Occipital lobe (tissue), 2 donors: Measurements from ENCODE around the gene SLC44A2. TPM values are rescaled to one million over a fixed set of nuclear protein-coding genes. Genes with fewer than 3 reads are reported as not detected.

Experiments
- DNase-seq: peaks from one replicate; lab custom pipeline; 2025; lab: John Stamatoyannopoulos, UW
- total RNA-seq: library from RNA; depleted of rRNA; stranded (reverse); fragments of >200 nt; gene quantifications from one replicate; pipeline ENCODE4 v1.2.3, GENCODE V29; 2014

Gene SLC44A2
- total RNA-seq, 1 donor from 2014 or later = 25.9 TPM

DNA sequence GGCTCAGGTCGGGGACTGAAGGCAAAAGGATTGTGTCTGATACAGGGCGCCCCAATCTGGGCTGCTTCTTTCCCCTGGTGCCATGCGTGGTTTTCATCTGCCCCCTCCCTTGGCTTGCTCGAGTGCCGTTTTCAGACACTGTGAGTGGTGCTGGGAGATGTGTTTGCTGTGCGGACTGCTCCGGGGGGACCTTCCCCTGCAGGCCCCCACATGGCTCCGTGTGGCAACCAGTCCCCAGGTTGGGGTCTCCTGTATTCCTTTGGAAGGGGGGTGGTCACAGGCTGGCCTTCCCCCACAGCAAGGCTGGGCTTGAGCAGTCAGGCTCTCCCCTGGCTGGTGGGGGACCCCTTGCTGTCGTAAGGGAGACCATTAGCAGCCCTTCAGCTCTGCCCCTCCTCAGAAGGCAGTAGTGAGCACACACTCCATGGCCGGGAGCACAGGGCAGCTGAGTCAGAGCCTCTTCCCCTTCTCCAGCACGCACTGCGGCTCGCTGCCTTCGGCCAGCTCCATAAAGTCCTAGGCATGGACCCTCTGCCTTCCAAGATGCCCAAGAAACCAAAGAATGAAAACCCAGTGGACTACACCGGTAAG is 55.3 kb downstream of the SLC44A2 start:
- no peak for DNase-seq

DNA sequence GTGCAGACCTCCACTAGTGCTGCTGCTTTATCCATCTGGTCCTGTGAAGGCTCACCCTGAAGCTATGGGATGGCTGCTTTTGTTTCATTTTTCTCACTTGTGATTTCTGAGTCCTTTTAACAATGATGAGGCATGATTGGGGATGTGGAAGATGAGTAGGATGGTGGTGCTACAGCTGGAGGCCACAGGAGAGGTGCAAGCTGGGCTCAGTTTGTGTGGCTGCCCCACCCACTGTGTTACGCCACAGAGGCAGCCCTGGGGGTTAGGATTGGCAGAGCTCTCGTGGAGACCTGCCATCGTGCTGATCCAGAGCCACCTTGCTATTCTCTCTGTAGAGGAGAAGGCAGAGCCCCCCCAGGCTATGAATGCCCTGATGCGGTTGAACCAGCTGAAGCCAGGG is 56.3 kb downstream of the SLC44A2 start:
- DNase-seq = no peak

DNA sequence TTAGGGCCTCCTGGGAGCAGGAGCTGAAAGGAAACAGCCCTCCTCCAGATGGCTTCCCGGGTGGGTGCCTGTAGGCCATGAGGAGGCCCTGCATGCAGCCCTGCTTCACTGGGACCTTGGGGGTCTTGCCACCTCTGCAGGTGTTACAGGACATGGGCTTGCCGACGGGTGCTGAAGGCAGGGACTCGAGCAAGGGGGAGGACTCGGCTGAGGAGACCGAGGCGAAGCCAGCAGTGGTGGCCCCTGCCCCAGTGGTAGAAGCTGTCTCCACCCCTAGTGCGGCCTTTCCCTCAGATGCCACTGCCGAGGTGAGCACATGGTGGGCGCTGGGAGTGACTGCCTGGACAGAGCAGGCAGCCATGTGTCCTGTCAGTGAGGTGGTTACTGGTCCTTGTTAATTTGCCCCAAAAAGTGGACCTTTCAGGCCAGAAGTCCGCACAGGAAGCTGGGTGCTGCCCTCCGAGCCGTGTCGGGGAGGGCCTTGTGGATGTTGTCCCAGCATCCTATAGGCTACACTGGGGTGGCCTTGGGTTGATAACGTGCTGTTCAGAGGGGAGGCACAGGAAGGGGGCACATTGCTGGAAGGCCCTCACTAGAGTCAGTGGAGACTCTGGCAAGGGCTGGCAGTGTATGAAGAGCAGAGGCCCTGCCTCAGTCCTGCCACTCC is 57.2 kb downstream of the SLC44A2 start:
- no peak for DNase-seq

DNA sequence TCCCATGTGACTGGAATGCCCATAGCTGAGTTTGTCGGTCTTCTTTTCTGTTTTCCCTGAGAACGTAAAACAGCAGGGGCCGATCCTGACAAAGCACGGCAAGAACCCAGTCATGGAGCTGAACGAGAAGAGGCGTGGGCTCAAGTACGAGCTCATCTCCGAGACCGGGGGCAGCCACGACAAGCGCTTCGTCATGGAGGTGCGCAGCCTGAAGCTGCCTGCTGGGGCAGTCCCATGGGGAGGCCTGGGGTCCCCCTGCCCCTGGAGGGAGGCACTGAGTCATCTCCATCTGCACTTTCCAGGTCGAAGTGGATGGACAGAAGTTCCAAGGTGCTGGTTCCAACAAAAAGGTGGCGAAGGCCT is 57.7 kb downstream of the SLC44A2 start:
- DNase-seq = no peak

DNA sequence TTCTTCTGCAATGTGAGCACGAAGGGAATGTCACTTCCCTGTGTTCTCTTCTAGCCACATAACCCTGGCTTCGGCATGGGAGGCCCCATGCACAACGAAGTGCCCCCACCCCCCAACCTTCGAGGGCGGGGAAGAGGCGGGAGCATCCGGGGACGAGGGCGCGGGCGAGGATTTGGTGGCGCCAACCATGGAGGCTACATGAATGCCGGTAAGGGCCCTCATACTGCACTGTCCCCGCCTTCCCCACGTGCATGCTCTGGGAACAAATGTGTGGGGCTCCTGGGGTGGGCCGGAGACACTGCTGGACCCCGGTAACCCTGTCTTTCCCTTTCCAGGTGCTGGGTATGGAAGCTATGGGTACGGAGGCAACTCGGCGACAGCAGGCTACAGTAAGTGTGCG is 58.2 kb downstream of the SLC44A2 start:
- no peak for DNase-seq

DNA sequence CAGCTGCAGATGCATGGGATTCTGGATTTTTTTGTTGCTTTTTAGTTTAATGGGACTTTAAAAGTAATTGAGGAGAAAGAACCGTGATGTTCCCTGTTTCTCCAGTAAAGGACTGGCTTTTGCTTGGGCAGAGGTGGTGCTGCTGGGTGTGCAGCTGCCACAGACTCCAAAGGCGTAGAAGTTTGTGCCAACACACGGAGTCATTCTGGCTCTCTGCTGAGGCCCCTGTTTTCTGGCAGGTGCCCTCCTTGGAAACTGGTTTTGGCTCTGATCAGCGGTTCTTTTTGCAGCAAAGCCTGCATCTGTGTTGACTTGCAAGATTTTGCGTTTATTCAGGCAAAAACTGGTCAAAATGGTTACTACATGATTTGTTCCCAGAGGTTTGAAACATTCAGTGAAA is 59.9 kb downstream of the SLC44A2 start:
- DNase-seq = no peak

DNA sequence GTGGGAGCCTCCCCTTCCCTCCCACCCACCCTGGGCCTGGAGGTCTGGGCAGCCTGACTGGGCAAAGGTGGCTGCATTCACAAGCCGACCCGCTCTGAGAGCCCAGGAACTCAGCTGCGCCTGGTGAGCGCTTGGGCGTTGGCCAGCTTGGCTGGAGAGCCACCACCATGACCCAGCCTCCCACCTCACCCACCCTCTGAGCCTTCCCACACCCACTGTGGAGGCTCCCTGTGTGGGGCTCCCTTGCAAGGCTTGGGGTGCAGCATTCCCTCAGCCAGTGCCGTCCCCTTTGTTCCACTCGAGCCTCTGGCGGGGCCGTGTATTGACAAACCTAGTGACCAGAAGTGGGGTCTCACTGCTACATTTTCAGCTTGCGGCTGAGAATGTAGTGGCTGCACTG is 60.8 kb downstream of the SLC44A2 start:
- DNase-seq = no peak

DNA sequence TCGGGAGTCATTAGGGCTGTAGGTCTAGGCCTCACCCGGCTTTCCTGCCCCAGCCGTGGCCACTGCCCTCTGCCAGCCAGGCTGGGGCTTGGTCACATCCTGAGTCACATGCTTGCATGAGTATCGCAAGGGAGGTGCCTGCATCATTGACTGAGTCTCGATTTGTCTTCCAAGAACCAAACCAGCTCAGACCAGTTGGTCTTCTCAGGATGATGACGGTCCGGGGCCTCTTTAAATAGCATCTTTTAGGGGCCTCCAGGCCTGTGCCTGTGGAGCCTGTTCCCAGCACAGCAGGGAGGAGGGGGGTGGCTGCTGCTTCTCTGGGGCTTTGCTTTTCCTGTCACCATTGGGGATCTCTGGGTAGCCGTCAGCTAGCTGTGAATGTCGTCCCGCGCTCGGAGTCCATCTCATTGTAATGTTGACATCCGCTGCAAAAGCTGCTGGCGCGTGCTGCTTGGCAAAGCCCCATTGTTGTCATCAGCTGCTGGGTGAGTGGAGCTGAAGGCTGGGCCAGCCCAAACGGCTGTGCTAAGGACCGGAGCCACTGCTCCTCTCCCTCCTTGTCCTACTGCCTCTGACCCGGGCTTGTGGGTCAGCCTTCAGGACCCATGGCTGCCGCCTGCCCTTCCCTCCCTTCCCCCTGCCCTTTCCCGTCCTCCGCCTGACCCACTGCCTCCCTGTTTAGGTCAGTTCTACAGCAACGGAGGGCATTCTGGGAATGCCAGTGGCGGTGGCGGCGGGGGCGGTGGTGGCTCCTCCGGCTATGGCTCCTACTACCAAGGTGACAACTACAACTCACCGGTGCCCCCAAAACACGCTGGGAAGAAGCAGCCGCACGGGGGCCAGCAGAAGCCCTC is 61.5 kb downstream of the SLC44A2 start:
- peak; percentile 86 for DNase-seq

DNA sequence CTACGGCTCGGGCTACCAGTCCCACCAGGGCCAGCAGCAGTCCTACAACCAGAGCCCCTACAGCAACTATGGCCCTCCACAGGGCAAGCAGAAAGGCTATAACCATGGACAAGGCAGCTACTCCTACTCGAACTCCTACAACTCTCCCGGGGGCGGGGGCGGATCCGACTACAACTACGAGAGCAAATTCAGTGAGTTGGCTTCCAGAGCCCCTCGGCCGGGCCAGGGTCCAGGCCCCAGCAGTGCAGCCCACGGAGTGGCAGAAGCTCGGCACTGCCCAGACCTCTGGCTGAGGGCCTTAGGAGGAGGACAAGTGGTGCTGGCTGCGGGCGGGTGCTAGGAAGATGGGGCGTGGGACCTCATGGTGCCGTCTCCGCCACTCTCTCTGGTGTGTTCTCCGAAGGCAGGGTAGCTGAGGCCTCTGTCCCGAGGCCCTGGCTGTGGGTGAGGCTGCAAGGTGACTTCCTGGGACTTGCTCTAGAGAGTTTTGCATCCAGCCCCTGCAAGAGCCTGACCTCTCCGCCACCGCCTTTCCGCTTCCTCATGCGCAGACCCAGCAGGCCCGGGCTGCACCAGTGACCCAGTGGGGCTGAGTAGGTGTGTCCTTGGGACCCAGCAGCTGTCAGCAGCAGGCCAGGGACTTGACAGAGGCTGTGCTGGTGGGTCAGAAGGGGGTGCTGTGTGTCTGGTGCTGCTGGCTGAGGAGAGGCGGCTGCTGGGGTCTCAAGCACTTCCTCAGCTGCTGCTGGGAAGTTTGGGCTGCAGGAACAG is 62.4 kb downstream of the SLC44A2 start:
- no peak for DNase-seq

DNA sequence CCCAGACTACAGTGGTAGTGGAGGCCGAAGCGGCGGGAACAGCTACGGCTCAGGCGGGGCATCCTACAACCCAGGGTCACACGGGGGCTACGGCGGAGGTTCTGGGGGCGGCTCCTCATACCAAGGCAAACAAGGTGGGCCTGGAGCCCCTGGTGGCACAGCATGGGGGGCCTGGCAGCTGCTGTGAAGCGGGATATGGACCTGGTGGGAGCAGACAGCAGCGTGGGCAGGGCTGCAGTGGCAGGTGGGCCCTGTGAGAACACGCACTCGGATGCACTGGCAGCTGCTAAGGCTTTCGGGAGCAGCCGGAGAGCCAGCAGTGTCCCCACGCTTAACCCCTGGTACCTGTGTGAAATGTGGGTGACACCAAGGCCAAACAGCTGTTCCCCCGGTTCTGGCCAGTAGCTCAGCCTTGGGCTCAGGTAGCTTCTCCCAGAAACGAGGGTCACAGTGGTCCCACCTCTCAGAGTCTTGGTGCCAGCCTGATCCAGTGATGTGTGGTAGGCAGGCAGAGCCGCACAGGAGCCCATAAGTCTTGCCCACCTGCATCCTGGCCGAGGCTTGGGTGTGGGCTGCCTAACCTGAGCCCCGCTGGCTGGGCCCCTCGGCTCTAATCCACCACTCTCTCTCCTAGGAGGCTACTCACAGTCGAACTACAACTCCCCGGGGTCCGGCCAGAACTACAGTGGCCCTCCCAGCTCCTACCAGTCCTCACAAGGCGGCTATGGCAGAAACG is 63.4 kb downstream of the SLC44A2 start:
- no peak for DNase-seq

DNA sequence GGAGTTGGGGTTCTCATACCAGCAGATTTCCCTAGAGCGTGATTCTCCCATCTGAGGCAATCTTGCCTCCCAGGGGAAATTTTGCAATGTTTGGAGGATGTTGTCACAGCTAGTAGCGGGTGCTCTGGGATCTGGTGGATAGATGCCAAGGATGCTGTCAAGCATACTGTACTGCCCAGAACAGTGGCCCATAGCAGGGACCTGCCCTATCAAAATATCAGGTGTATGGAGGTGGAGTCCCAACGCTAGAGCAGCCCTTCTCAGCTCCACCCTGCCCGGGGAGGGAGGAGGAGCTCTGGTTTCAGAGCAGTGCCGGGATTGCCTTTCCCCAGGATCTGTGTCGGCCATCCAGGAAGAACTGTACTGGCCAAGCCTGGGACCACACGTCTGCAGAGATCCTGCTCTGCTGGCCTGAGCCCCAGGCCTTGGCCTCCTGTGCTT is 65.0 kb downstream of the SLC44A2 start:
- DNase-seq = no peak

DNA sequence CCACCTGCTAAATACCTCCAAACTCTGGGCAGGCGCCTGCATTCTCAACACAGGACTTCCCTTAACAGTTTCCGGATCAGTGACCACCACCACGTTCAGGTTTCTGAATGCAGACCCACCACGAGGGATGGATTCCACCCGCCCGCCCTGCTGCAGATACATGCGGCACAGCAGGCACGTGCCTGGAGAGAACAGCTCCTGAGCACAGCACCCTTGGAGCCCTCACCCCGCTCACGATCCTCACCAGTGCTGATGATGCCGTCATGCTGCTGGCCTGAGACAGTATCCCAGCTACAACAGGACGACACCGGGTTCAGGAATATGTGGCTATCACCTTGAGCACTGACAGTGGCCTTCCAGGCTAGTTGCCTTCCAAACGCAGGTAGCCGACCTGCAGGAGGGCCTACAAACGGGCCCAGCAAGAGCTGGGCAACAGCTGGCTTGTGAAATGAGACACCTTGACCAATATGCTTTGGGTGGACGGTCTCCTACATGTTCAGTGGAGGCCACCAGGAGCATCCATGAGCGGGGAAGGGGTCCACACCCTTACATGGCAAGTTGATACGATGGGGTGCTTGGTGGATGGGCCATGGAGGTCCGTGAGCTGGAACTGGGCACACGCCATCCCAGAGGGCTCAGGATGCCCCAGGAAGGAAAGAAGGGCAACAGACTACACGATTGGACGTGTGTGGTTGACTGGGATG is 66.0 kb downstream of the SLC44A2 start:
- no peak for DNase-seq

DNA sequence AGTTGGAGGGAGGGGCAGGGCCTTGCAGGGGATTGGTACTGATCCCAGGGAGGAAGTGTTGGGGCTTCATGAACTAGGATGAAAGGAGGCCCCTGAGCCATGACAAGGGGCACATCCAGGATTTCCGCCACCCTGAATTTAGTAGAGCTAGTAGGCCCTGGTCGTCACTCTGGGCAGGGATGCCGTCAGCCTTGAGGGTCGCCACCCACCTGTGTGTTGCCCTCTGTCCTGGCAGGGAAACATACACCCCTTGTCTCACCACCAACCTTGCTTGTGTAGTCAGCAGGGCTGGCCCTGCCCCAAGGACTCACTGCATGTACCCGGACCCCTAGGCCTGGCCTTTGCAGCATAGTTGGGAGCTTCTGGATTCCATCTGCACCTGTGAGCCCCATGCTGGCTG is 66.5 kb downstream of the SLC44A2 start:
- DNase-seq = no peak

DNA sequence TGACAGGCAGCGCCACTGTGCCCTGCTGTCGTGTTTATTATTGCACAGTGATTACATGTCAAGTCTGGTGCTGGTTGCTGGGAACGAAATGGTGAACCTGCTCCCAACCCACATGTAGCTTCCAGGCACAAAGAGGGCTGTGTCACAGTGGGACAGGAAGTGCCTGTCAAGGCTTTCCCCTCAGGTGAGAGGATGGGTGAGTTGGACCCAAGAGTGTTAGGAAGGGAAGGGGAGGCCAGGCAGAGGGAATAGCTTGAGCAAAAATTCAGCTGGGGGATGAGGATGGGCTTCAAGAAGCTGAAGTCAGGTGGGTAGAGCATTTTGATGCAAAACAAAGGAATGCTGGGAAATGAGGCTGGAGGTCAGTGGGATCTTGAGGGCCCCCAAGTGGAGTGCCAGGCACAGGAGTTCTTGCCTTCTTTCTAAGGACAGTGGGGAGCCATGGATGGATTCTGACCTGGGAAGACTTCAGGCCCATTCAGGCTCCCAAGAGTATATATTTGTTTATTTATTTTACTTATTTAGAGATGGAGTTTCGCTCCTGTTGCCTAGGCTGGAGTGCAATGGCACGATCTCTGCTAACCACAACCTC is 67.4 kb downstream of the SLC44A2 start:
- DNase-seq = no peak

Other genes with a start within 250 kb of the SLC44A2 start
- 26.5 TPM for gene TYK2, start 245.0 kb upstream of the SLC44A2 start, total RNA-seq
- gene CDC37, start 222.0 kb upstream of the SLC44A2 start, total RNA-seq = 43.7 TPM
- gene PDE4A, start 205.0 kb upstream of the SLC44A2 start, total RNA-seq = 5.6 TPM
- gene KEAP1, start 122.2 kb upstream of the SLC44A2 start, total RNA-seq = 32.9 TPM
- 0.31 TPM for gene S1PR5, start 108.1 kb upstream of the SLC44A2 start, total RNA-seq
- gene ATG4D, start 81.6 kb upstream of the SLC44A2 start, total RNA-seq = 11.7 TPM
- gene KRI1, start 59.5 kb upstream of the SLC44A2 start, total RNA-seq = 4.1 TPM
- gene CDKN2D, start 56.6 kb upstream of the SLC44A2 start, total RNA-seq = 83.6 TPM
- gene AP1M2, start 38.2 kb upstream of the SLC44A2 start, total RNA-seq = not detected
- gene ILF3, start 28.8 kb downstream of the SLC44A2 start, total RNA-seq = 148 TPM
- 32.1 TPM for gene QTRT1, start 75.9 kb downstream of the SLC44A2 start, total RNA-seq
- 34.0 TPM for gene DNM2, start 92.5 kb downstream of the SLC44A2 start, total RNA-seq
- 11.5 TPM for gene TMED1, start 210.7 kb downstream of the SLC44A2 start, total RNA-seq
- gene C19orf38, start 222.9 kb downstream of the SLC44A2 start, total RNA-seq = 0.94 TPM
- gene CARM1, start 246.0 kb downstream of the SLC44A2 start, total RNA-seq = 22.3 TPM